ENCODE measurements around the gene CCDC170.

Gene CCDC170

DNA sequence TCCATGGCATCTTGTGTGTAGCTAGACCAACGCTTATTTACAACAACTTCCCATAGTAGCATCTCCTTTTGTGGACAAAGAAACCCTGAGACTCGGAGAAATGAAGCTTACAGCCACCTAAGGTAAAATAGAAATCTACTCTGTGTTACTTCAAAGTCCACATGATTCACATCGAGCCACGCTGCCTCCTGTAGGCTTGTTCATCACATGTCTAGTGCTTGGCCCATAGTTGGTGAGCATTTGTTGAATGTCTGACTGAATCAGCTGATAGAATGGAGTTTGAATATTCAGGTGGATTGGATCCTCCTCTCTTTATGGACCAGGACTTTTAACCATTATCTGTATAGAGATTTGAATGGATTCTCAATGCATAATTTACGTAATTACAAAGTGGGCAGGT is 130.7 kb downstream of the CCDC170 start:
- no peak for DNase-seq

DNA sequence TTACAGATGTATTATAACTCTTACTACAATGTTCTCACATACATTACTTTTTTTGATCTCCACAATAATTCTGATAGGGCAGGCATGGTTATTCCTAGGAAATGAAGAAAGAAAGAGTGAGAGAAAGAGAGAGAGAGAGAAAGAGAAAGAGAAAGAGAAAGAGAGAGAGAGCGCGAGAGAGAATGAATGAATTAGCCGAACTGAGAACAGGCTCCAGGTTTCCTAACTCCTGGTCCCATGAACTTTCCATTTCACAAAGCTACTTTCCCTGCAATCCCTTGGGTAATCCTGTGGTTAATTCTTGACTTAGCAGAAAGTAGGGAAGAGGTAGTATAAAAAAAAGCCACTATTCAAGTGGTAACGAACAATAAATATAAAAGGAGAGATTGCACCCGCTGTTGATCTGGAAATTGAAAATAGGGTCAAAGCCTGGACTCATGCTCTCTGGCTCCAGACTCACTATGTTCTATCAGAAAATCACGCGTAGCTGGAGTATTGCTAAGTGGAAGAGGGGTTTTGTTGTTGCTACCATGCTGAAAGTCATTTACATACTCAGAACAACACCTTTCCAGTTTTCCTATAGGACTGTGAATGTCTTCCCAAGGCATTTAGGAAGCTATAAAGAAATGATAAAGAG is 131.2 kb downstream of the CCDC170 start:
- no peak for DNase-seq

DNA sequence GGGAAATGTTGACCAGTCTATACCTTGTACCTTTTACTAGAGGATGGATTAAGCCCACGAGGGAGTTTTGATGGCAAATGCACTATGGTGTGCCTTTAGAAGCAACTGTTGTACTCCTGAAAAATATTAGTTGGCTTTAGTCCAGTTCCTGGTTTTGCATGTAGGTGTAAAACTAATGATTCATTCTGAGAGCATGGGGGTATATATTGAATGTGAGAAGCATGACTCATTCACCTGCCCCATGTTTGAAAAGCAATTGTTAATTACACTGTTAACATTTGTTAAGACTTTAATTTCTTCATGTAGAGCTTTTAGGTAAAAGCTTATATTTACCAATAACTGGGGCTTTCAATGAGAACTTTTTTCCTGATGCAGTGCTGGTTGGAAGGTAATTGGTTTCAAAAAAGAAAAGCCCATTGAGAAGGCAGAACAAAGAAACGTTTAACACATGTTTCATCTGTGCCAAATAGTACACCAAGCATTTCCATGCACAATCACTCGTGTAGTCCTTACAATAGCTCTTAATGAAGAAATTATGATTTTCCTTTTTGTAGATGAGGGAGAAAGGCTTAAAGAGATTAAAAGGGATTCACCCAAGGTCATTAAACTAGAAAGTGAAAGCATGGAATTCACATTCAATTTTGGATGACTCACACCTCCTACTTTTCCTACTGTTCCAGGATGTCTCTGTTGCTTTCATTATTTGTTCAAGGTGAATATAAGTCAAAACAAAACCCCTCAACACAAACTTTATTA is 134.1 kb downstream of the CCDC170 start:
- DNase-seq = no peak

DNA sequence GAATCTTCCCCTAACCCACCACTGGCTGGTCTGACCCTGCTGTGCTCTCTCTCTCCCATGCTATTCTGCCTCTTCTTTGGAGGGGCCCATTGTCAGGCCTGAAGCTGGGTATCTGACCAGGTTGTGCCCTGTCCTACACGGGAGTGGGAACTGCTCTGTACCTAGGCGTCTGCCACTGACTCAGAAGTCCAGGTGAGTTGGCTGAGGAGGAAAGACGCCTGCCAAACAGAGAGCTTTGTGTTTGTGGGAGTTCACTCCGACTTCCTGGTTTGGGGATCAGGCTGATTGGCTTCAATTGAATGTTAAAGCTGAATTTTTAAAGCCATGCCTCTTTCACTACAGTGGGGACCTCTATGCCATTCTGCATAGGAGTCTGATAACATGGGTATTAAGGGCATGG is 136.0 kb downstream of the CCDC170 start:
- DNase-seq = no peak

DNA sequence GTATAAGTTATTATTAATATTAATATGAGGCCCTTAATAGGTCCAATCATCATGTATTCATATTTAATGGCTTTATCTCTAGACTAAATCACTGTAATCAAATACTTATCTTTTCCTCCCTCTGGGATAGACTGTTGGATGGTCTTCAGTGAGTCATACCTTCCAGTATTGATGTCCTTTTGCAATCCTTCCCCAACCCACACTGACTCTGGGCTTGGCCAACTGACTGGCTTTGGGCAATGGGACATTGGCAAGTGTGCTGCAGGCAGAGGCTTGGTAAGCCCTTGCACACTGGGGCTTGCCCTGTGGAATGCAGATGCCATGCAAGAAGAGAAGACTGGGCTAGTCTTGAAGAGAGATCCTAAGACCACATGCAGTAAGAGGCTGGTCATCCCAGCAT is 136.6 kb downstream of the CCDC170 start:
- DNase-seq = no peak

DNA sequence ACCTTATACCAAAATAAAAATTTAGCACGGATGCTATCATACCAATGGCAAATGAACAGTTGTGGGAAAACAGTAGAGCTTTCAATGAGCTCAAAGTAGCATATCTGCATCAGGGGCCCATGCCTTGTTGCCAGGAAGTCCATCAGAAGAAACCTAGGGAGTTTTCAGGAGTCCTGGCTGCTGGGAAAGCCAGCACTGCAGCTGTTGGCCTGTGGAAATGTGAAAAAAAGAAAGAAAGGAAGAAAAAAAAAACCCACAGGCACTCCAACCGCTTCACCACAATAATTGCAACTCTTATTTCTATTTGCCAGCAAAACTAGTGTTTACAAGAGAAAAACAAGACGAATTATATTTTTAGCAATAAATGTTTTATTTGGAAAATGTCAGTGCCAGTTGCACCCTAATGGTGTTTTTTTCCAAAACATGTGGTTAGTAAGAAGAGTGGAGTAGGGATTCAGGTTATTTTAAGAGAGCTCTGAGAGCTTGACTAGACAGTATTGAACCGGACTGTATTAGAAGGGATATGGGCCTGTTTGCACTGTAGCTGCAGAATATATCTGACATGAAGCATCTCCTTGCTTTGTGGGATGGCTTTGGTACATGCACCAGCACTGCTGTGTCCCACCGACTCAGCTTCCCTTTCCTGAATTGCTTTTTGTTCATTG is 137.3 kb downstream of the CCDC170 start:
- no peak for DNase-seq

DNA sequence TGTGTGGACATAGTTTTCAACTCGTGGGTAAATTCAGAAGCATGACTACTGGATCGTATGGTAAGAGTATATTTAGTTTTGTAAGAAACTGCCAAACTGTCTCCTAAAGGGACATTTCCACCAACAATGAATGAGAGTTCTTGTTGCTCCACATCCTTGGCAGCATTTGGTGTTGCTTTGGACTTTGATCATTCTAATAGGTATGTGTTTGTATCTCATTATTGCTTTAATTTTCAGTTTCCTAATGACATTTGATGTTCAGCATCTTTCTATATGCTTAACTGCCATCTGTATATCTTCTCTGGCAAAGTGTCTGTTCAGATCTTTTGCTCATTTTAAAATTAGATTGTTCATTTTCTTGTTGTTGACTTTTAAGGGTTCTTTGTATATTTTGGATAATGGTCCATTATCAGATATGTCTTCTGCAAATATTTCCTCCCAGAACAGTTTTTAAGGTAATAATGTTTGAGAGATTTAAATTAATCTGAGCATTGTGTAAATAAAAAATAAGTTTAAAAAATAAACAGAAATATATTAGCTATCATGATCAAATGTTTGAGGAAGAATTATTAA is 138.7 kb downstream of the CCDC170 start:
- DNase-seq = no peak

DNA sequence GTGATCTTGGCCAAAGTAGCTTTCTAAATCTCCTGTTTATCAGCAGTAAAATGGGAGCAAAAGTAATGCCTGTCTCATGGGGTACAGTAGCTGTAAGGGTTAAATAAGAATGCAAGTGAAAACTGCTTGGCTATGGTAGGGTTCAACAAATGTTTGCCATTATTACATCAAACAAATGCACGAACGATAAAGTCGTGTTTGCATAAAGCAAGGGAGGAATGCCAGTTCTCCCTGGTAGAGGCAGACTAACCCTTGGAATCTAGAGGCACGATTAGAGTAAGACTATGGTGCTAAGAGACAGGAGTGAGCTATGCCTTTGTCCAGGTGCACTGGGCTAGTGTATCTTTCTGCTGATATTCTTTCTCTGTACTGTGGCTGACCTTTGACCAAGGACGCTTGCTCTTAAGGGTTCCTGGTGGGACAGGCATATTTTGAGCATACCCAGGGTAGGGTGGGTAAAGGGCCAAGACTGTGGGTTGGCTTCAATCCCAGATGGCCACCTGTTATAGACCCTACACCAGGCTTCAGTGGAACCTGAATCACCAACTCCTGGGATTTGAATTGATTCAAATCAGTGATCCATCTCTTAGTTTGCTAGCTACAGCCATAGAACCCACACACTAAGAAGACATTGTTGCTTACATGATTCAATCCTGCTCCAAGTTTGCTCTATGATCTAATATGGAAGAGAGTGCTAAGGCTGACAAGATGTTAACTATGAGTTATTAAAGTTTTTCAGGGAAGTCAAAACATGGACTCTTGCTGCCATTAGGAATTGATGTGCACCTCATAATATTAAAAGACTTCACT is 139.9 kb downstream of the CCDC170 start:
- no peak for DNase-seq

DNA sequence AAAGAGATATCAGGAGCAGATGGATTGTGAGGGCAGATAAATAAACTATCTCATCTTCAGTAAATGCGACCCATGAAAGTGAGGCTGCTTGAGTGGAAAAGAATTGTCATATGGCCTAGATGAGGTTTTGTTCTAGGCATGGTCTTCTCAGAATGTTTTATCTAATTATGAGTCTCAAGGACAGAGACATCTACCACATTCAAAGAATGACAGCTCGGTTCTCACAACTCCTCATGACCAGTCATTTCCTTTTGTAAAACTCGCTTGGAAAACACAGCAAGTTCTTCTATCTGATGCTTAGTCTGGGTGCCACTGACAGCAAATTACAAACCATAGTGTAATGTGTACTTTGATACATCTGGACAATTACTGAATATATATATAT is 140.5 kb downstream of the CCDC170 start:
- DNase-seq = no peak

DNA sequence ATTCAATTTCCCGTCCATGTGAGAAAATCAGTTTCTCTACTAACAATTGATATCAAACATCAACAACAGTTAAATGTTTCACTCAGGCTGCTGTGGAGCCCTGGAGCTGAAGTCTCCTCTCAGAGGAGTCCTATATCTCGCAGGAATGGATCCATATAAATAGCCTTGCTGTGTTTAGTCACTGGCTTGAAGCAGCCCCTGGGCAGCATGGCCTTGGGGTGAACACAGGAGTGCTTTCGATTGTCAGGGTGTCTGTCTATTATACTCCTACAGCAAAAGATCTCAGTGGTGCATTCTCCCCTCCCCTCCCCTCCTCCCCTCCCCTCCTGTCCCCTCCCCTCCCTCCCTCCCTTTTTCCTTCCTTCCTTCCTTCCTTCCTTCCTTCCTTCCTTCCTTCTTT is 141.9 kb downstream of the CCDC170 start:
- no peak for DNase-seq

DNA sequence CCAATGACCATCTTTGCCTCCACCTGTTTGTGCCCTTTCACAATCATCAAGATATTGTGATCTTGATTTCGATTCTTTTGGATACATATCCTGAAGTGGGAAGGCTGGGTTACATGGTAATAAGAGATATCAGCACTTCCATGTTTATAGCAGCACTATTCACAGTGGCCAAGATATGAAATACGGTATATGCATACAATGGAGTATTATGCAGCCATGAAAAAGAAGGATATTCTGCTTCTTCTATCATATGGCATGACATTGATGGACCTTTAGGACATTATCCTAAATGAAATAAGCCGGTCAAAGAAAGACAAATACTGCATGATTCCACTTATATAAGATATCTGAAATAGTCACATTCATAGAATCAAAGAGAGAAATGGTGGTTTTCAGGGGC is 144.0 kb downstream of the CCDC170 start:
- no peak for DNase-seq

DNA sequence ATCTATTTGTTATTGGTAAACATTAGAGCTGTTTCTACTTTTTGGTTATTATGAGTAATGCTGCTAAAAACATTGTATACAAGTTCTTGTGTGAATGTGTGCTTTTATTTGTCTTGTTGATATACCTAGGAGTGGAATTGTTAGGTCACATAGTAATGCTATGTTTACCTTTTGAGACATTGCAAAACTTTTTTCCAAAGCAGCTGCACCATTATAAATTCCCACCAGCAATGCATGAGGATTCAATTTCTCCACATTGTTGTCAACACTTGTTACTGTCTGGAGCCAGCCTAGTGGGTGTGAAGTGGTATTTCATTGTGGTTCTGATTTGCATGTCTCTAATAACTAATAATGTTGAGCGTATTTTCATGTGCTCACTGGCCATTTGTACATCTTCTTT is 145.9 kb downstream of the CCDC170 start:
- no peak for DNase-seq

DNA sequence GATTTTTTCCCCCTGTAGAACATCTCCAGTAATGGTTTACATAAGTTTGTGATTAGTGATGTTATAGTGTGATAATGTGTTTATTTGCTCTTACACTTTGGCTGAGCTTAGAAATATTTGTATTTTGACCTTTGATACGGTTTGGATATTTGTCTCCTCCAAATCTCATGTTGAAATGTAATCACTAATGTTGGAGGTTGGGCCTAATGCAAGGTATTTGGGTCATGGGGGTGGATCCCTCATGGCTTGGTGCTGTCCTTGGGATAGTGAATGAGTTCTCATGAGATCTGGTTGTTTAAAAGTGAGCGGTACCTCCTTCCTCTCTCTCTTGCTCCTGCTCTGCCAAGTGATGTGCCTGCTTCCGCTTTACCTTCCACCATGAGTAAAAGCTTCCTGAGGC is 147.2 kb downstream of the CCDC170 start:
- no peak for DNase-seq

DNA sequence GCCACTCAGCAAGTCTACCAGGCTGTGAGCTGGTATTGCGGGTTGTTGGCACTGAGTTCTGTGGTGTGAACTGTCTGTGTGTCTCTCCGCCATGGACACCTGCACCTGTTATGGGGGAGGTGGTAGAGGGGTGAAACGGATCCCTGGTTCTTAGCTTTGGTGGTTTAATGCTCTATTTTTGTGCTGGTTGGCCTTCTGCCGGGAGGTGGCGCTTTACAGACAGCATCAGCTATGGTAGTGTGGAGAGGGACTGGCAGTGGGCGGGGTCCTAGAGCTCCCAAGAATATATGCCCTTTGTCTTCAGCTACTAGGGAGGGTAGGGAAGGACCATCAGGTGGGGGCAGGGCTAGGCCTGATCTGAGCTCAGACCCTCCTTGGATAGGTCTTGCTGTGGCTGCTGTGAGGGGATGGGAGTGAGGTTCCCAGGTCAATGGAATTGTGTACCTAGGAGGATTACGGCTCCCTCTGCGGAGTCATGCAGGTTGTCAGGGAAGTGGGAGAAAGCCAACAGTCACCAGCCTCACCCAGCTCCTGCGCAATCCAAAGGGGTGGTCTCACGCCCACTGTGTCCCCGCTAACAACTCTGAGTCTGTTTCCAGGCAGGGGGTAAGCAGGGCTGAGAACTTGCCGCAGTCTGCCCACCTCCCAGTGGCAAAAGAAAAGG is 154.3 kb downstream of the CCDC170 start:
- no peak for DNase-seq

DNA sequence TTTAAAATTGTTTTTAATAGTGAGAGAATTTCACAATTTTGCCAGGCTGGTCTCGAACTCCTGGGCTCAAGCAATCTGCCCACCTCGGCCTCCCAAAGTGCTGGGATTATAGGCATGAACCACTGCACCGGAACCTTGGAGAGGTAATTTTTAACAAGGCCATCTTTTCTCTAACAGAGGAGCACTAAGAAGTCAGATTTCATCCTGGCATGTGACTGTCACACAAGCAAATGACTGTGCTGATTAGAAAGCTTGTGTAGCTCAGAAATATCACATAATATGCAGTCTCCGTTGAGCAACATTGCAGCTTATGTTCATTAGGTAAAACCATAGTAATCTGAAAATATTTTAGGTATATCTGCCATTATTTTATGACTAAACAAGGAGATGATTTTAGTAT is 156.0 kb downstream of the CCDC170 start:
- no peak for DNase-seq

DNA sequence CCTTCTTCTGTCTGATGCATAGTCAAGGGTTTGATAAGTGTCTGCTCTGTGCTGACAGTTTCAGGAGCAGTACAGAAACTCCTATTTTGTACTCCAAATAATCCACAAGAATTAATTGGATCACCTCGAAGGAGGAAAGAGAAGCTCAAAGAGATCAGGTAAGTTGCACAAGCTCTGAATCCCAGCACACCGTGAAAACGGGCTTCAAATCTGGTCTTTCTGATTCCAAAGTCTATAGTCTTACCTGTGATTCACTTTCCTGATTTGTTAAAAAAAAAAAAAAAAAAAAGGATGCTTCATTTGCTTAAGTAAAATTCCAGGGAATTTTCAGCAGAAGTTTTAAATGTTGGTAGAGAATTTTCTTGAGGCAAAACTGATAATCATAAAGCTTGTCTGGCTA is 157.8 kb downstream of the CCDC170 start:
- no peak for DNase-seq

DNA sequence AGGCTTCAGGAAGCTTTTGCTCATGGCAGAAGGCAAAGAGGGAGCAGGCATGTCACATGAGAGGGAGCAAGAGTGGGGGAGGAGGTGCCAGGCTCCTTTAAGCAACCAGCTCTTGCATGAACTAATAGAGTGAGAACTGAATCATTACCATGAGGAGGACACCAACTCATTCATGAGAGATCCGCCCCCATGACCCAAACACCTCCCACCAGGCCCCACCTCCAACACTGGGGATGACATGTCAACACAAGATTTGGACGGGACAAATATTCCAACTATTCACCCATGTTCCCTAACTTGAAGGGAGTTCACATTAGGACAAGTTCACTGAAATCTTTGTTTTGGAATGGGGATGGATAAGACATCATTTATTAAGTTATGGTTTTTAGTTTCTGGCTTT is 158.5 kb downstream of the CCDC170 start:
- no peak for DNase-seq

DNA sequence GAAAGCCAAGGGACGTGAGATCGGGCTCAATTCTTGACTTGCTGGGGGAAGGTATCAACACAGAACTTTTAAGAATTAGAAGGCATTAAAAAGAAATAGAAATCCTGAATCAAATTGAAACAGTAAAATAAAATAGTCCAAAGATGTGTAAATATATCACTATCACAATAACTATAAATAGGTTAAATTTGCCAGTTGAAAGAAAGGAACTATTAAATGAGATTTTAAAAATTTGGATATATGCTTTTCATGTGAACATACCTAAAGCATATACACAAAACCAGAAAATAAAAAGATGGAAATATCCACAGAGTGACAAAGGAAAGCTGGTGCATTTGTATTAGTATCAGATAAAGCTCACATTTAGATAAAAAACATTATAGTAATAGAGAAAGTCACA is 161.3 kb downstream of the CCDC170 start:
- no peak for DNase-seq

DNA sequence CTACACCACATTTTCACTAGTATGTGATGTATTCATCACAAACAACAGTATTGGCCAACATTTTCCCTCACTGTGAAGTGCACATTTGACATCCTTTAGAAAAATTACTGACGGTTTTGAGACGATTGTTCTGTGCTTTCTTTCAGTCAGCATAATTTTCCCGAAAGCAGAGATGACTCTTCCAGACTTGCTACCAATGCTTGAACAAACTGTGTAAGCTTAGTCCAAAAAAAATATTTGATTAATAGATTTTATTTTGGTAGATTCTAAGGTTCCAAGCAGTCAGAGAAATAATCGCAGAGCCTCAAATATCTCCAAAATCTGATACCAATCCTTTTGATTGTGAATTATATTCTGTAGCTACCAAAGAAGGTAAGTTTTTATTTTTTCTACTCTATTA is 162.6 kb downstream of the CCDC170 start:
- DNase-seq = no peak

DNA sequence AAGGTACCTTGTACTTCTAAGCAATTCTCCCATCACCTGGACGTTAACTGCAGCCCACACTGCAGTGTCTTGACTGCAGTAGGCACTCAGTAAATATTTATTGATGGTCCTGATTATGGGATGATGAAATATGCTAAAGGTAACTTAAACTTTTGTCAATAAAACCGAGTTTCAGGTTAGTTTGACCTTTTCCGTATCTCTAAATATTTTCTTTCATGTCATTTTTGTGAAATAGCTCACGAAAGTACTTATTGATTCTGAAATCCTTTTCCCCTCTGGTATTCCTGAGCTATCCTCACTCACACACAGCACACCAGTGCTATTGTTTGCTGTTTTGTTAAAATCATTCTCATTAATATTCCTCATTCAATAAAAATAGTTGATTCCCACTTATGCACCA is 164.3 kb downstream of the CCDC170 start:
- DNase-seq = no peak

DNA sequence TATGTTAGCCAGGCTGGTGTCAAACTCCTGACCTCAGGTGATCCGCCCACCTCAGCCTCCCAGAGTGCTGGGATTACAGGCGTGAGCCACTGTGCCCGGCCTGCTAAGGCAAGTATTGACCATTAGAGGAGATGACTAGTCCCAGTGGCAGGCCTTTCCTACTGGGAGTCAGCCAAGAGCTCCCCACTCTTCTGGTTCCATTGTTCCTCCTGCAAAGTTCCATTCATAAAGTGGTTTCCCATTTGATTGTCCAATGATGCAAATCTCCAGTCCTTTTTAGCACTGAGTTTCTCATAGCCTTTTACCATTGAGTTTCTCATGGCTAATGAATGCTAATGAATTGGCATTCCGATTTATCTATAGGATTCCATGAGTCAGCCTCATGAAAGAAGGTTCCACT is 165.4 kb downstream of the CCDC170 start:
- DNase-seq = no peak

DNA sequence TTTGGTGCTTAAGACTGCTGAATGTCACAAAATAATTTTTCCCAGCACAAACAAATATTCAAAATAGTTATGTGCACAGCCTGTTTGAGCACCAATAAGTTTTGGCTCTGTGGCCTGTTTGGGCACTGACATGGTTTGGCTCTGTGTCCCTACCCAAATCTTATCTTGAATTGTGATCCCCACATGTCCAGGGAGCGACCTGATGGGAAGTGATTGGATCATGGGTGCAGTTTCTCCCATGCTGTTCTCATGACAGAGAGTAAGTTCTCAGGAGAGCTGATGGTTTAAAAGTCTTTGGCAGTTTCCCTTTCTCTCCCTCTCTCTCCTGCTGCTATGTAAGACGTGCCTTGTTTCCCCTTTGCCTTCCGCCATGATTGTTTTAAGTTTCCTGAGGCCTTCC is 167.7 kb downstream of the CCDC170 start:
- no peak for DNase-seq

DNA sequence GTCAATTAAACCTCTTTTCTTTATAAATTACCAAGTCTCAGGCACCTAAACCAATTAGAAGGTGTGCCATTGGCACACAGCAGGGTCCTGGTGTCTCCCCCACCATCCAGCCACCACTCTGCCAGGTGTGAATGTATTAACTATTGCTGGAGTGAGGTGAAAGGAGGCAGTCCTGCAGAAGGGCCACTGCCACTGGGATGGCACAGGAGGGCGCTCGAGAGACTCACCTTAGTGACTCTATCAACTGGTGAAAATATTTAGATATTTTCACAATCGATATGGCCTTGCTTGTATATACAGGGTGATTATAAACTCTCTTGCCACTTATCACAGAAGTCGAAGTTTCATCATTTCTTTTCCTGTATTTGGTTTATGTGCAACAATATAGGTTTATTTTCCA is 168.1 kb downstream of the CCDC170 start:
- no peak for DNase-seq
